ENCODE measurements around the gene APOL1.

DNA sequence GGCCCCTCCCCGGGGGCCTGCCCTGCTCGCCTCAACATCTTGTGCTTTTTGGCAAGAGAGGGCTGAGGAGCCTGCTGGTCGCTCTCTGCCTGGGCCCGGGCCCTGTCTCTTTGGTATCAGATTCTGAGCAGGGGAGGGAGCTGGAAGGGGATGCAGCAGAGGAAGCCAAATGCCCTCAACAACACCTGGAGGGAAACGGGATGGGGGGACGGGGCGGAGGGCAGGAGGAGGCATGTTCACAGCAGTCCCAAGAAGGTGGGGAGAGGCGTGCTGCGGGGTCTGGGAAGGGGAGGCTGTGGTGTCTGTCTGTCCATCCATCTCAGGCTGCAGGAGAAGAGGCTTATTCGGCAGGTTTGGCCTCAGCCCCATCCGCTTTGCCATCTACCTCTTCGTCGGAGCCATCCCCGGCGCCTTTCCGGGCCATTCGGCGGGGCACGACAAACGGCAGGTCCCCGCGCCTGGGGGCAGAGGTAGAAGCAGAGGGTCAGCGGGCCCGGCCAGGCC is 29.4 kb downstream of the APOL1 start:
- TF ChIP-seq POLR2AphosphoS5 (IDR thresholded peaks at IDR 0.05; ENCODE audit: low read depth, low read length): no peak
- TF ChIP-seq, protein P1, sequence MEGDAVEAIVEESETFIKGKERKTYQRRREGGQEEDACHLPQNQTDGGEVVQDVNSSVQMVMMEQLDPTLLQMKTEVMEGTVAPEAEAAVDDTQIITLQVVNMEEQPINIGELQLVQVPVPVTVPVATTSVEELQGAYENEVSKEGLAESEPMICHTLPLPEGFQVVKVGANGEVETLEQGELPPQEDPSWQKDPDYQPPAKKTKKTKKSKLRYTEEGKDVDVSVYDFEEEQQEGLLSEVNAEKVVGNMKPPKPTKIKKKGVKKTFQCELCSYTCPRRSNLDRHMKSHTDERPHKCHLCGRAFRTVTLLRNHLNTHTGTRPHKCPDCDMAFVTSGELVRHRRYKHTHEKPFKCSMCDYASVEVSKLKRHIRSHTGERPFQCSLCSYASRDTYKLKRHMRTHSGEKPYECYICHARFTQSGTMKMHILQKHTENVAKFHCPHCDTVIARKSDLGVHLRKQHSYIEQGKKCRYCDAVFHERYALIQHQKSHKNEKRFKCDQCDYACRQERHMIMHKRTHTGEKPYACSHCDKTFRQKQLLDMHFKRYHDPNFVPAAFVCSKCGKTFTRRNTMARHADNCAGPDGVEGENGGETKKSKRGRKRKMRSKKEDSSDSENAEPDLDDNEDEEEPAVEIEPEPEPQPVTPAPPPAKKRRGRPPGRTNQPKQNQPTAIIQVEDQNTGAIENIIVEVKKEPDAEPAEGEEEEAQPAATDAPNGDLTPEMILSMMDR (IDR thresholded peaks at IDR 0.05): no peak
- TF ChIP-seq, protein P2, sequence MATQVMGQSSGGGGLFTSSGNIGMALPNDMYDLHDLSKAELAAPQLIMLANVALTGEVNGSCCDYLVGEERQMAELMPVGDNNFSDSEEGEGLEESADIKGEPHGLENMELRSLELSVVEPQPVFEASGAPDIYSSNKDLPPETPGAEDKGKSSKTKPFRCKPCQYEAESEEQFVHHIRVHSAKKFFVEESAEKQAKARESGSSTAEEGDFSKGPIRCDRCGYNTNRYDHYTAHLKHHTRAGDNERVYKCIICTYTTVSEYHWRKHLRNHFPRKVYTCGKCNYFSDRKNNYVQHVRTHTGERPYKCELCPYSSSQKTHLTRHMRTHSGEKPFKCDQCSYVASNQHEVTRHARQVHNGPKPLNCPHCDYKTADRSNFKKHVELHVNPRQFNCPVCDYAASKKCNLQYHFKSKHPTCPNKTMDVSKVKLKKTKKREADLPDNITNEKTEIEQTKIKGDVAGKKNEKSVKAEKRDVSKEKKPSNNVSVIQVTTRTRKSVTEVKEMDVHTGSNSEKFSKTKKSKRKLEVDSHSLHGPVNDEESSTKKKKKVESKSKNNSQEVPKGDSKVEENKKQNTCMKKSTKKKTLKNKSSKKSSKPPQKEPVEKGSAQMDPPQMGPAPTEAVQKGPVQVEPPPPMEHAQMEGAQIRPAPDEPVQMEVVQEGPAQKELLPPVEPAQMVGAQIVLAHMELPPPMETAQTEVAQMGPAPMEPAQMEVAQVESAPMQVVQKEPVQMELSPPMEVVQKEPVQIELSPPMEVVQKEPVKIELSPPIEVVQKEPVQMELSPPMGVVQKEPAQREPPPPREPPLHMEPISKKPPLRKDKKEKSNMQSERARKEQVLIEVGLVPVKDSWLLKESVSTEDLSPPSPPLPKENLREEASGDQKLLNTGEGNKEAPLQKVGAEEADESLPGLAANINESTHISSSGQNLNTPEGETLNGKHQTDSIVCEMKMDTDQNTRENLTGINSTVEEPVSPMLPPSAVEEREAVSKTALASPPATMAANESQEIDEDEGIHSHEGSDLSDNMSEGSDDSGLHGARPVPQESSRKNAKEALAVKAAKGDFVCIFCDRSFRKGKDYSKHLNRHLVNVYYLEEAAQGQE (IDR thresholded peaks at IDR 0.05; ENCODE audit: insufficient read depth in 1 of 2, low read depth in 2 of 2, low read length in 1 of 2): no peak

All from Panc1 (cell line).